LNCAP (cell line): ENCODE measurements around the gene CLCN4.

Experiments used
- TF ChIP-seq, protein P1 (sequence below): fragments of 450-650 bp; IDR thresholded peaks from 2 replicates; pipeline ENCODE4 v1.5.1; 2017; ENCODE audit warnings: mild to moderate bottlenecking

Gene CLCN4

GRCh38 chrX:10156199-10157031, at the start of gene CLCN4:
CLCN4 (plus strand) TSS chrX:10156975; CDS start chrX:10185033, 28,058 bp downstream.
- TF ChIP-seq, protein P1, sequence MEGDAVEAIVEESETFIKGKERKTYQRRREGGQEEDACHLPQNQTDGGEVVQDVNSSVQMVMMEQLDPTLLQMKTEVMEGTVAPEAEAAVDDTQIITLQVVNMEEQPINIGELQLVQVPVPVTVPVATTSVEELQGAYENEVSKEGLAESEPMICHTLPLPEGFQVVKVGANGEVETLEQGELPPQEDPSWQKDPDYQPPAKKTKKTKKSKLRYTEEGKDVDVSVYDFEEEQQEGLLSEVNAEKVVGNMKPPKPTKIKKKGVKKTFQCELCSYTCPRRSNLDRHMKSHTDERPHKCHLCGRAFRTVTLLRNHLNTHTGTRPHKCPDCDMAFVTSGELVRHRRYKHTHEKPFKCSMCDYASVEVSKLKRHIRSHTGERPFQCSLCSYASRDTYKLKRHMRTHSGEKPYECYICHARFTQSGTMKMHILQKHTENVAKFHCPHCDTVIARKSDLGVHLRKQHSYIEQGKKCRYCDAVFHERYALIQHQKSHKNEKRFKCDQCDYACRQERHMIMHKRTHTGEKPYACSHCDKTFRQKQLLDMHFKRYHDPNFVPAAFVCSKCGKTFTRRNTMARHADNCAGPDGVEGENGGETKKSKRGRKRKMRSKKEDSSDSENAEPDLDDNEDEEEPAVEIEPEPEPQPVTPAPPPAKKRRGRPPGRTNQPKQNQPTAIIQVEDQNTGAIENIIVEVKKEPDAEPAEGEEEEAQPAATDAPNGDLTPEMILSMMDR = no peak

DNA sequence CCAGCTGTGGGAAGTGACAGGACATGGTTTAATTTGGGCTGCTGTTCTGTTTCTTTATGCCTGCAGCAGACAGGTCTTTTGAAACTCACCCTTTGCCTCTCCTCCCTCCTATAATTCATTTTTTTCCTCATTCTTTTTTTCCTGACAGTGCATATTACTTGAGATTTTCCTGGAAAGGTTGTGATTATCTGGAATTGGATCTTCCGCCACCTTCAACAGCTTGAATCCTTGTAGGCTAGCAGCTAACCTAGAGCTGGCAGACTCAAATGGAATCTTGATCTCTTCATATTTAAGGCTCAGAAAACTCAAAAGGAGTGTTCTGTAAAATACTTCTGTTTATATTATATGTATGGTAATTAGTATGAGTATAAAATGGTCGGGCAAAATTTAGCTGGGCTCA, 49.3 kb upstream of the CLCN4 start:
- TF ChIP-seq, protein P1 = no peak

GRCh38 chrX:10108288-10108687, 48.5 kb upstream of the CLCN4 start:
- TF ChIP-seq, protein P1 = no peak

GRCh38 chrX:10109695-10110094, 47.1 kb upstream of the CLCN4 start:
- TF ChIP-seq, protein P1 = no peak

DNA sequence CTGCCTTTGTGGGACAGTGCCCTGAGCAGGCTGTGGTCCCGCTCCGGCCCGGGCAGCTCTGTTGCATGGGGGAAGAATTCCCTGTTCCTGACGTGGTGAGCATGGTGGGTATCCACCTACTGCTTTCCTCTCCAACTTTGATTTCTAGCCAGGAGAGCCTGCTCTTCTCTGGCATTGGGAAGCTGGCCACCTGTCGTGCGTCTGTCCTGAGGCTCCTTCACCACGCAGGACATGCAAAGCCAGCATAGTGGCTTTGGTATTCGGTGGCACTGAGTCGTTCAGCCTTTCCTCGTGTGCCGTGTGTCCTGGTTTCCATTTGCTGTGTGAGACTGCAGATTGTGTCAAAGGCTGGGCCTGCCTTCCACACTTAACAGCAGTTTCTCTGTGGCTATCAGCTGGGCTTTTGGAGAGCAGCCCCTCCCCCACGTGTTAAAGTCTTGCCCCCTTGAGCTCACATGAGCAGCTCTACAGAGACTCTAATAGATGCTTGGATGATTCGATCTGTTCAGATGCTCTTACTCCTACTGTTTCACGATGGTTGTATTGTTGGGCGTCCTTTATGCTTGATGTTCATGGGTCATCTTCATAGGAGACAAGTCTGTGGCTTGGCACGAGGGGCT, 46.3 kb upstream of the CLCN4 start:
- TF ChIP-seq, protein P1 = no peak

GRCh38 chrX:10110984-10111363, 45.8 kb upstream of the CLCN4 start:
- TF ChIP-seq, protein P1 = no peak

GRCh38 chrX:10111364-10112148, 45.2 kb upstream of the CLCN4 start:
- TF ChIP-seq, protein P1 = no peak
